Measurements from ENCODE around the gene SORT1. TPM values are rescaled to one million over a fixed set of nuclear protein-coding genes. Genes with fewer than 3 reads are reported as not detected.
A peak's percentile ranks its signal among the peaks of the same experiment; 100 is the strongest.
"Not testable (repeated sequence)": the region's sequence is repeated elsewhere in the genome, so short reads cannot be mapped to it uniquely, and the experiment has no call there.

The SORT1 gene
- total and polyA plus RNA-seq, 4 donors, result 30.1 to 78.6 (median 62.2) TPM

GRCh38 chr1:109398343-109399225, 866 bp upstream of the SORT1 start:
- H3K36me3 ChIP-seq (ENCODE audit: control insufficient read depth, insufficient read depth, low read length), result peaks cover 7% of the 10 kb centered on the region
- peak overlapping the region; percentile 71 for H3K4me3 ChIP-seq (ENCODE audit: low read depth, low read length)
- peak in 1 of 6 donors; percentile 25 for DNase-seq (ENCODE audit: low read depth in 4 of 6, low spot score in 6 of 6)
- no peaks in the 10 kb centered on the region for H3K27me3 ChIP-seq (ENCODE audit: control insufficient read depth, insufficient read depth, low read length)
- H3K27ac ChIP-seq (ENCODE audit: low read depth, low read length), result peak overlapping the region; percentile 76
- H3K9me3 ChIP-seq (ENCODE audit: control insufficient read depth, insufficient read depth, low read length), result no peaks in the 10 kb centered on the region
- peaks cover 13% of the 10 kb centered on the region for H3K4me1 ChIP-seq (ENCODE audit: control insufficient read depth, insufficient read depth, low read length)
- 14% methylated on average over 7 of the region's 18 CpGs for WGBS (ENCODE audit: insufficient coverage)

- DNase-seq (ENCODE audit: low read depth in 4 of 6, low spot score in 6 of 6), result peak in 2 of 6 donors; percentile 22 to 25
- Histone ChIP-seq H3K27ac (ENCODE audit: low read depth, low read length) (no peak overlapping the region), H3K4me1 (ENCODE audit: control insufficient read depth, insufficient read depth, low read length) (peaks cover 24% of the 10 kb centered on the region), H3K36me3 (ENCODE audit: control insufficient read depth, insufficient read depth, low read length) (no peaks in the 10 kb centered on the region), H3K4me3 (ENCODE audit: low read depth, low read length) (peak overlapping the region; percentile 71), H3K9me3 (ENCODE audit: control insufficient read depth, insufficient read depth, low read length) (no peaks in the 10 kb centered on the region), H3K27me3 (ENCODE audit: control insufficient read depth, insufficient read depth, low read length) (no peaks in the 10 kb centered on the region)
- WGBS (ENCODE audit: insufficient coverage), result under 1% methylated on average over 41 of the region's 46 CpGs
Measured at GRCh38 chr1:109396871-109397580, 692 bp downstream of the SORT1 start.

- WGBS (ENCODE audit: insufficient coverage), result no CpG with 5 or more reads among the region's 2 CpGs
- peak overlapping the region; percentile 2 for H3K27ac ChIP-seq (ENCODE audit: low read depth, low read length)
- no peaks in the 10 kb centered on the region for H3K9me3 ChIP-seq (ENCODE audit: control insufficient read depth, insufficient read depth, low read length)
- DNase-seq (ENCODE audit: low read depth in 4 of 6, low spot score in 6 of 6), result no peak
- peaks cover 24% of the 10 kb centered on the region for H3K4me1 ChIP-seq (ENCODE audit: control insufficient read depth, insufficient read depth, low read length)
- H3K4me3 ChIP-seq (ENCODE audit: low read depth, low read length), result peak overlapping the region; percentile 71
- no peaks in the 10 kb centered on the region for H3K27me3 ChIP-seq (ENCODE audit: control insufficient read depth, insufficient read depth, low read length)
- H3K36me3 ChIP-seq (ENCODE audit: control insufficient read depth, insufficient read depth, low read length), result no peaks in the 10 kb centered on the region
Measured at GRCh38 chr1:109396513-109396839, 1.2 kb downstream of the SORT1 start.

GRCh38 chr1:109395602-109396512, 1.9 kb downstream of the SORT1 start:
- Histone ChIP-seq H3K4me3 (ENCODE audit: low read depth, low read length) (peak overlapping the region; percentile 71), H3K9me3 (ENCODE audit: control insufficient read depth, insufficient read depth, low read length) (no peaks in the 10 kb centered on the region), H3K27me3 (ENCODE audit: control insufficient read depth, insufficient read depth, low read length) (no peaks in the 10 kb centered on the region), H3K4me1 (ENCODE audit: control insufficient read depth, insufficient read depth, low read length) (peaks cover 24% of the 10 kb centered on the region), H3K27ac (ENCODE audit: low read depth, low read length) (peak overlapping the region; percentile 2), H3K36me3 (ENCODE audit: control insufficient read depth, insufficient read depth, low read length) (no peaks in the 10 kb centered on the region)
- WGBS (ENCODE audit: insufficient coverage), result 80% methylated on average over 2 of the region's 5 CpGs
- DNase-seq (ENCODE audit: low read depth in 4 of 6, low spot score in 6 of 6), result no peak

DNA sequence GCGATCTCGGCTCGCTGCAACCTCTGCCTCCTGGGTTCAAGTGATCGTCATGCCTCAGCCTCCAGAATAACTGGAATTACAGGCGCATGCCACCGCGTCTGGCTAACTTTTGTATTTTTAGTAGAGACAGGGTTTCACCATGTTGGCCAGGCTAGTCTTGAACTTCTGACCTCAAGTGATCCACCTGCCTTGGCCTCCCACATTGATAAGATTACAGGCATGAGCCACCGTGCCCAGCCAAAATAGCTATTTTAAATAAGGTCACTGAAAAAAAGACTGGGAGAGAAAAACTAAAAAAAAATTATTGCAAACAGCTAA, 2.5 kb downstream of the SORT1 start:
- not testable (repeated sequence) for H3K9me3 ChIP-seq (ENCODE audit: control insufficient read depth, insufficient read depth, low read length); H3K27me3 ChIP-seq (ENCODE audit: control insufficient read depth, insufficient read depth, low read length); DNase-seq (ENCODE audit: low read depth in 4 of 6, low spot score in 6 of 6); H3K4me3 ChIP-seq (ENCODE audit: low read depth, low read length); H3K27ac ChIP-seq (ENCODE audit: low read depth, low read length); H3K36me3 ChIP-seq (ENCODE audit: control insufficient read depth, insufficient read depth, low read length)
- peaks cover 24% of the 10 kb centered on the region for H3K4me1 ChIP-seq (ENCODE audit: control insufficient read depth, insufficient read depth, low read length)
- no CpG with 5 or more reads among the region's 8 CpGs for WGBS (ENCODE audit: insufficient coverage)

GRCh38 chr1:109394591-109395281, 3.0 kb downstream of the SORT1 start:
- WGBS (ENCODE audit: insufficient coverage), result no CpG with 5 or more reads among the region's 5 CpGs
- Histone ChIP-seq H3K9me3 (ENCODE audit: control insufficient read depth, insufficient read depth, low read length) (no peaks in the 10 kb centered on the region), H3K4me3 (ENCODE audit: low read depth, low read length) (no peak overlapping the region), H3K4me1 (ENCODE audit: control insufficient read depth, insufficient read depth, low read length) (peaks cover 25% of the 10 kb centered on the region), H3K27me3 (ENCODE audit: control insufficient read depth, insufficient read depth, low read length) (no peaks in the 10 kb centered on the region), H3K36me3 (ENCODE audit: control insufficient read depth, insufficient read depth, low read length) (no peaks in the 10 kb centered on the region), H3K27ac (ENCODE audit: low read depth, low read length) (peak overlapping the region; percentile 91)
- no peak for DNase-seq (ENCODE audit: low read depth in 4 of 6, low spot score in 6 of 6)

- H3K4me3 ChIP-seq (ENCODE audit: low read depth, low read length), result no peak overlapping the region
- no peaks in the 10 kb centered on the region for H3K27me3 ChIP-seq (ENCODE audit: control insufficient read depth, insufficient read depth, low read length)
- no CpG with 5 or more reads among the region's 2 CpGs for WGBS (ENCODE audit: insufficient coverage)
- H3K9me3 ChIP-seq (ENCODE audit: control insufficient read depth, insufficient read depth, low read length), result no peaks in the 10 kb centered on the region
- no peaks in the 10 kb centered on the region for H3K36me3 ChIP-seq (ENCODE audit: control insufficient read depth, insufficient read depth, low read length)
- peak overlapping the region; percentile 91 for H3K27ac ChIP-seq (ENCODE audit: low read depth, low read length)
- DNase-seq (ENCODE audit: low read depth in 4 of 6, low spot score in 6 of 6), result no peak
- peaks cover 30% of the 10 kb centered on the region for H3K4me1 ChIP-seq (ENCODE audit: control insufficient read depth, insufficient read depth, low read length)
Measured at GRCh38 chr1:109393617-109394233, 4.0 kb downstream of the SORT1 start.

- Histone ChIP-seq H3K27ac (ENCODE audit: low read depth, low read length) (peak overlapping the region; percentile 91), H3K4me1 (ENCODE audit: control insufficient read depth, insufficient read depth, low read length) (peaks cover 25% of the 10 kb centered on the region), H3K27me3 (ENCODE audit: control insufficient read depth, insufficient read depth, low read length) (no peaks in the 10 kb centered on the region), H3K36me3 (ENCODE audit: control insufficient read depth, insufficient read depth, low read length) (no peaks in the 10 kb centered on the region), H3K9me3 (ENCODE audit: control insufficient read depth, insufficient read depth, low read length) (no peaks in the 10 kb centered on the region), H3K4me3 (ENCODE audit: low read depth, low read length) (no peak overlapping the region)
- 5% methylated on average over 6 of the region's 10 CpGs for WGBS (ENCODE audit: insufficient coverage)
- peak in 2 of 6 donors; percentile 51 to 74 for DNase-seq (ENCODE audit: low read depth in 4 of 6, low spot score in 6 of 6)
Measured at GRCh38 chr1:109392788-109393616, 4.7 kb downstream of the SORT1 start.
